ENCODE measurements around the gene IFNG-AS1. TPM values are rescaled to one million over a fixed set of nuclear protein-coding genes. Genes with fewer than 3 reads are reported as not detected.

The IFNG-AS1 gene
- total RNA-seq (2022; extraction: Qiagen RNA extraction; ENCODE audit: low read depth), result not detected in 5 replicates

GRCh38 chr12:67989184-67989920, at the start of gene IFNG-AS1:
IFNG-AS1 (plus strand) TSS chr12:67989447.

Other genes starting within 250 kb of the IFNG-AS1 start
- gene IFNG, start 170.3 kb downstream of the IFNG-AS1 start, total RNA-seq (2022; extraction: Qiagen RNA extraction; ENCODE audit: low read depth), result not detected in 5 replicates
- gene IL26, start 236.4 kb downstream of the IFNG-AS1 start, total RNA-seq (2022; extraction: Qiagen RNA extraction; ENCODE audit: low read depth), result not detected in 5 replicates

Data from A549 treated with CpdA at 1 μM for 4 hours (cell line).